Esophagus squamous epithelium (tissue), 4 donors: ENCODE results near the gene RAB29.

Experiments
- POLR2A ChIP-seq, 4 donors: fragments of 450-650 bp; IDR thresholded peaks; one replicate each; pipeline ENCODE4 v1.6.1; 2017; ENCODE audit warnings: antibody characterized with exemption in 4 of 4, mild to moderate bottlenecking in 4 of 4, moderate library complexity in 3 of 4
- TF ChIP-seq, protein P1 (sequence below), 6 experiments: fragments of 450-650 bp in 4 of 6; fragments of 200-600 bp in 2 of 6; sonication (generic) in 2 of 6; IDR thresholded peaks; one replicate each; pipeline ENCODE4 v1.5.1; 2016 to 2019; ENCODE audit warnings: antibody characterized with exemption in 6 of 6, mild to moderate bottlenecking in 4 of 6, moderate library complexity in 4 of 6

DNA sequence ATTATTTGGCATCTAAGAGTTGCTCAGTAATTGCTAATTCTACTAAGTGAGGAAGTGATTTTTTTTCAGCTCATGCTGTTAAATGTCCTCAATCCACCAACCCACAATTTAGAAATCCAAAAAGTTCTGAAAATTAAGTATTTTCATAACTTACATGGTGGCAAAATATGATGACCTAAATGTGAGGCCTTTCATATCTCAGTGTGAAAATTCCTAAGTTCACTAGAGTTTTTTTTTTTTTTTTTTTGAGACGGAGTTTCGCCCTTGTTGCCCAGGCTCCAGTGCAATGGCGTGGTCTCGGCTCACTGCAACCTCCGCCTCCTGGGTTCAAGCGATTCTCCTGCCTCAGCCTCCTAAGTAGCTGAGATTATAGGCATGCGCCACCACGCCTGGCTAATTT, 30.9 kb downstream of the RAB29 start:
- TF ChIP-seq, protein P1, sequence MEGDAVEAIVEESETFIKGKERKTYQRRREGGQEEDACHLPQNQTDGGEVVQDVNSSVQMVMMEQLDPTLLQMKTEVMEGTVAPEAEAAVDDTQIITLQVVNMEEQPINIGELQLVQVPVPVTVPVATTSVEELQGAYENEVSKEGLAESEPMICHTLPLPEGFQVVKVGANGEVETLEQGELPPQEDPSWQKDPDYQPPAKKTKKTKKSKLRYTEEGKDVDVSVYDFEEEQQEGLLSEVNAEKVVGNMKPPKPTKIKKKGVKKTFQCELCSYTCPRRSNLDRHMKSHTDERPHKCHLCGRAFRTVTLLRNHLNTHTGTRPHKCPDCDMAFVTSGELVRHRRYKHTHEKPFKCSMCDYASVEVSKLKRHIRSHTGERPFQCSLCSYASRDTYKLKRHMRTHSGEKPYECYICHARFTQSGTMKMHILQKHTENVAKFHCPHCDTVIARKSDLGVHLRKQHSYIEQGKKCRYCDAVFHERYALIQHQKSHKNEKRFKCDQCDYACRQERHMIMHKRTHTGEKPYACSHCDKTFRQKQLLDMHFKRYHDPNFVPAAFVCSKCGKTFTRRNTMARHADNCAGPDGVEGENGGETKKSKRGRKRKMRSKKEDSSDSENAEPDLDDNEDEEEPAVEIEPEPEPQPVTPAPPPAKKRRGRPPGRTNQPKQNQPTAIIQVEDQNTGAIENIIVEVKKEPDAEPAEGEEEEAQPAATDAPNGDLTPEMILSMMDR (IDR thresholded peaks at IDR 0.05) = no peak
- TF ChIP-seq POLR2A (IDR thresholded peaks at IDR 0.05) = no peak
